IPS-NIHi7 (cell line): ENCODE results near the gene TNFRSF1A.
A peak's percentile ranks its signal among the peaks of the same experiment; 100 is the strongest.
"Not testable (repeated sequence)": the region's sequence is repeated elsewhere in the genome, so short reads cannot be mapped to it uniquely, and the experiment has no call there.

Experiments
- DNase-seq: peaks from one replicate; pipeline ENCODE4 v3.0.0; 2012; ENCODE audit warnings: mixed read lengths; ENCODE audit errors: extremely low spot score

Gene TNFRSF1A

DNA sequence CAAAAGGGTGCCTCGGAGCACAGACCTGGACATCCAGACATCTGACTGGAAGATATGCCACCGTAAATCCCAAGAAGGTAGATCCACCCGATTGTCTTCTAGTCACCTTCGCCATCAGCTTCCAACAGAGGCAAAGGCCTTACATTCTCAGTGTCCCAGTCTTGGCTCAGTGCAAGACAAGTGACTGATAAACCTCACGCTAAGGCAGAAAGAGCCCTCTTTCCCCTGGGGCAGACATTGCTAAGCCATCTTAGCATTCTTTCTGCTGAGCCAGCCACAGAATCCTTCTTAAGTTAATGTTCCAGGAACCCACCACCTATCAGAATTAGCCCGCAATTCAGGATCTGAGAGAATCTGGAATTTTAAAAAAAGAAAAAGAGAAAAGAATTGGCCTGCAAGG lies 35.7 kb downstream of the TNFRSF1A start:
- DNase-seq = no peak

DNA sequence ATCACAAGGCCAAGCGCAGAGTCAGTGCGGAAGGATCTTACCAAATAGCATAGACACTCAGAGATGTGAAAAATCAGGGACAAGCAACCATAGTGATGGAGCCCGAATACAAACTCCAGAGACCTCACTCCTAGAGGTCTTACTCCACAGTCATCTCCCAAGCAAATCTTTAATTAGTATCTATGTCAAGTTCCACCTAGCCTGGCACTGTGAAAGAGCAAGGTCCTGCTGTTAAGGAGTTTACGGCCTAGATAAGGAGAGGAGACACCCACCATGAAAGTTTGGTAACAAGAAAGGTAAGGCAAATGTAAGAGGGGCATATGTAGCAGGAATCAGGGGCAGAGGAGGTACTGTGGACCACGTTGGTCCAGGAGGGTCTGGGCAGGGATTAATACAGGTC lies 38.8 kb downstream of the TNFRSF1A start:
- no peak for DNase-seq

DNA sequence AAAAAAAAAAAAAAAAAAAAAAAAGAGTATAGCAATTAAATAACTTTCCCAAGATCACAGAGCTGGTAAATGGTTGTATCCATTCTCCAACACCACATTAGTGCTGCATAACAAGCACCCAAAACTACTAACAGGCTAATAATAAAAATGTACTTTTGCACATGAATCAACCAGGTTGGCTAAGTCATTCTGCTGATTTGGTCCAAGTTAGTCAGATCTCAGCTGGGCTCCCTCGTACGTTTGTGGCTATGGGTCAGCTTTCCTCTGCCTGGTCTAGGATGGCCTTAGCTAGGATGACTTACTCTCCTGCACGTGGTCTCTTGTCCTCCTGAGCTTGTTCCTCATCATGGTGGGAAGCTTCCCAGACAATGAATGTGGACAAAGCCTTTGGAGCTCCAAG lies 39.3 kb downstream of the TNFRSF1A start:
- DNase-seq = no peak

DNA sequence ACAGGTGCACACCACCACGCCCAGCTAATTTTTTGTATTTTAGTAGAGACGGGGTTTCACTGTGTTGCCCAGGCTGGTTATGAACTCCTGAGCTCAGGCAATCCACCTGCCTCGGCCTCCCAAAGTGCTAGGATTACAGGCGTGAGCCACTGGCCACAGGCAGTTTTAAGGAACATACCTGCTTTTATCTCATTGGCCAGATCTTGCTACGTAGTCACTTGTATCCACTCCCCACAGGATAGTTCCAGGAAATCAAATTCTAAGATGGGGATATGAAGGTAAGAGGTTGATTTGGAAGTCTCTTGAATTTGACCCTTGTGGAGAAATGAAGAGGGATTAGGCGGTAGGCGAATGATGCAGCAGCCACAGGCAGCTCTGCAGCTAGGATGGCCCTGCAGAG lies 40.2 kb downstream of the TNFRSF1A start:
- no peak for DNase-seq

DNA sequence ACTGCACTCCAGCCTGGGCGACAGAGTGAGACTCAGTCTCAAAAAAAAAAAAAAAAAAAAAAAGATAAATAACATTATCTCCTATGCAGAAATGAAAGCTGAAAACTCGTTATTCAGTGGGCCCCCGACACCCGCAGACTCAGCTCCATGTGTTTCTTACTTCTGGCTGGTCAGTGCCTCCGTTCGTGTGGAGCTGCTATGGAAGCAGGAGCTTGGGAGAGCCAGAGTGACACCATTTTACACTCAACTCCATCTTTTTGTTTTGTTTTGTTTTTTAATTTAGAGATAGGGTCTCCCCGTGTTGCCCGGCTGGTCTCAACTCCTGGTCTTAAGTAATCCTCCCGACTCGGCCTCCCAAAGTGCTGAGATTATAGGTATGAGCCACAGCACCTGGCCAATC lies 44.7 kb downstream of the TNFRSF1A start:
- DNase-seq = no peak

DNA sequence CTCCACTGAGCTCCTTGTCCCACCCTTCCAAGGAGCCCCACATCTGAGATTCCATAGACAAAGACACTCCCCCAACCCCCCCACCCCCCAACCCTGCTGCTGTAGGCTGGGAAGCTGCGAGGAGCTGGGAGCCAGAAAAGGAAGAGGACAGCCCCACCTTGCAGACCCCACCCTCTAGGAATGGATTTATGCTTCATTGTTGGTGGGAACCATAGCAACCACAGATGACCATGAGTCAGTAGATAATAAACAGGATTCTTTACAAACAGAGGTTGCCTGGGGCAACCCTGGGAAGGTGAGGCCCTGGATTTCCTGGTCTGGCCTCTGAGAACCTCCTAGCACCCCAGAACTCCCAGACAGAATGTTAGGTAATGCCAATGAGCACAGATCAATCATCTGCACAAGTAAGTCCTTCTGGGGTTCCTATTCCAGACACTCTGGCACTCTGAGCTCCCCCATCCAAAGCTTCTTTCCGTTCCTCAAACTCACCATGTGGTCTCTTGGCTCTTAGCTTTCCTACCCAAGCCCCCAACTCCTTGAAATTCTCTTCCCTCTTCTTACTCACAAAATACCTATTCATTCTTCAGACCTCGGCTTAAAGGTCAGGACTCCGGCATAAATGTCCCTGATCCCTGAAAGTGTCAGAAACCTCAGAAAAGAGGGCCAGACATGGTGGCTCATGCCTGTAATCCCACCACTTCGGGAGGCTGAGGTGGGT lies 46.6 kb downstream of the TNFRSF1A start:
- no peak for DNase-seq

DNA sequence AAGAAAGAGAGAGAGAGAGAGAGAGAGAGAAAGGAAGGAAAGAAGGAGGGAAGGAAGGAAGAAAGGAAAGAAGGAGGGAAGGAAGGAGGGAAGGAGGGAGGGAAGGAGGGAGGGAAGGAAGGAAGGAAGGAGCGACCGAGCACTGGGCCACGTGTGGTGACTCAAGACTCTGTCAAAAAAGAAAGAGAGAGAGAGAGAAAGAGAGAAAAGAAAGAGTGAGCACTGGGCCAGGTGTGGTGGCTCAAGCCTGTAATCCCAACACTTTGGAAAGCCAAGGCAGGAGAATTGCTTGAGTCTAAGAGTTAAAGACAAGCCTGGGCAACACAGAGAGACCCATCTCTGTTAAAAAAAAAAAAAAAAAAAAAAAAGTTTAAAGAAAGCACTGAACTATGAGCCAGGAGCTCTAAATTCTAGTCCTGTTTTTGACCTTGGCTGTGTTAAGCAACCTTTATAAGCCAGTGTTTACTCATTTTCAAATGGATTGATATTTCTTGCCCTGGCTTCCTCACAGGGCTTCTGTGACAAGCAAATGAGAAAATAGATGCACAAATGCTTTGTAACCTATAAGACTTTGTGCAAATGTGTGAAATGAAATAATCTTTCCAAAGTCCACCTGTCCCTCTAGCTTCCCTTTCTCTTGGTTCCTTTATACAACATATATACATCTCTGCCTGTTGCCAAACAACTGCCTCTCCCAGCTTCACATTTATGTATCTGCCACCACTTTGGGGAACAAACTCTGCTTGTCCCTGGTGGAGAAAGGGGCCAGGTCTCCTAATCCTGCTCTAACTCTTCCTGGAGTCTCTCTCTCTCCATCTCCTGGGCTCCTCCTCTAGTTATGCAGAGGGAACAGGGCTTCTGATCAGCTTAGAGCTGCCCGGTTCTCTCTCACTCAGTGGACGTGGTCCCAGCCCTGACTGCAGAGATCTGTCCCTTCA lies 47.5 kb downstream of the TNFRSF1A start:
- DNase-seq = no peak

DNA sequence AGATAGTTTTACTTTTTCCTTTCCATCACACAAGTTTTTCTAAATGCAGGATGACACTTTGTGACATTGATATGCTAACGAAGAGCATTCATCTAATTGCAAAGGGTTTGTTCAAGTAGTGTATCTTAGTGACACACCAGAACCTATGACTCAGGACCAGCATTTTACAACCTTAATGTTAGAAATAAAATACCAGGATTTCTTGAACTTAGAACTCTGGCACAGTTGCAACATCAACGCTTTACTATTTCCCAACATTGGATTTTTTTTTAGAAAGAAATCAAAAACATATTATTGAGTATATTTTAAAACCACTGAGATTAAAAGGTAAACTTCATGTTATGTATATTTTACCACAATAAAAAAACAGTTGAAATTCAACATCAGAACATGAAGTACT lies 49.3 kb downstream of the TNFRSF1A start:
- DNase-seq = no peak

DNA sequence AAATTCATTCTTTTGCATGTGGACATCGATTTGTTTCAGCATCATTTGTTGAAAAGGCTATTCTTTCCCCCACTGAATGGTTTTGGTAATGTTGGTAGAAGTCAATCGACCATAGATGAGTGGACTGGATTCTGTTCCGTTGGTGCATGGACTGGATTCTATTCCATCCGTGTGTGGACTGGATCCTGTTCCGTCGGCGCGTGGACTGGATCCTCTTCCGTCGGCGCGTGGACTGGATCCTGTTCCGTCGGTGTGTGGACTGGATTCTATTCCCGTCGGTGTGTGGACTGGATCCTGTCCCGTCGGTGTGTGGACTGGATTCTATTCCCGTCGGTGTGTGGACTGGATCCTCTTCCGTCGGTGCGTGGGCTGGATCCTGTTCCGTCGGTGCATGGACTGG lies 52.0 kb downstream of the TNFRSF1A start:
- DNase-seq = not testable (repeated sequence)

DNA sequence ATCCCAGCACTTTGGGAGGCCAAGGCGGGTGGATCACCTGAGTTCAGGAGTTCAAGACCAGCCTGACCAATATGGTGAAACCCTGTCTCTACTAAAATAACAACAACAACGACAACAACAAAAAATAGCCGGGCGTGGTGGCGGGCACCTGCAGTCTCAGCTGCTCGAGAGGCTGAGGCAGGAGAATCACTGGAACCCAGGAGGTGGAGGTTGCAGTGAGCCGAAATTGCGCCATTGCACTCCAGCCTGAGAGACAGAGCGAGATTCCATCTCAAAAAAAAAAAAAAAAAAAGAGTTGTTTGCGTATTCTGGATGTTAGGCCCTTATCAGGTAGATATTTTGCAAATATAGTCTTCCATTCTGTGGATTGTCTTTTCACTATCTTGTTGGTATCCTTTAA lies 52.8 kb downstream of the TNFRSF1A start:
- not testable (repeated sequence) for DNase-seq

DNA sequence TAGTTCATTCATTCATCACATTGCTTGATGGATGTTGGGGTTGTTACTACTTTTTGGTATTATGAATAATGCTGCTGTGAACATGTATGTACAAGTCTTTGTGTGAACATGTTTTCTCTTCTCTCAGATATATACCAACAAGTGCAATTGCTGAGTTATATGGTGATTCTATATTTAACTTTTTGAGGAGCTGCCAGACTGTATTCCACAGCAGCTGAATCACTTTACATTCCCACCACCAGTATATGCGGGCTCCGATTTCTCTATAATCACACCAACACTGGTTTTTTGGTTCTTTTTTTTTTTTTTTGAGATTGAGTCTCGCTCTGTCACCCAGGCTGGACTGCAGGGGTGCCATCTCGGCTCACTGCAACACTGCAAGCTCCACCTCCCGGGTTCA lies 53.6 kb downstream of the TNFRSF1A start:
- DNase-seq = no peak

DNA sequence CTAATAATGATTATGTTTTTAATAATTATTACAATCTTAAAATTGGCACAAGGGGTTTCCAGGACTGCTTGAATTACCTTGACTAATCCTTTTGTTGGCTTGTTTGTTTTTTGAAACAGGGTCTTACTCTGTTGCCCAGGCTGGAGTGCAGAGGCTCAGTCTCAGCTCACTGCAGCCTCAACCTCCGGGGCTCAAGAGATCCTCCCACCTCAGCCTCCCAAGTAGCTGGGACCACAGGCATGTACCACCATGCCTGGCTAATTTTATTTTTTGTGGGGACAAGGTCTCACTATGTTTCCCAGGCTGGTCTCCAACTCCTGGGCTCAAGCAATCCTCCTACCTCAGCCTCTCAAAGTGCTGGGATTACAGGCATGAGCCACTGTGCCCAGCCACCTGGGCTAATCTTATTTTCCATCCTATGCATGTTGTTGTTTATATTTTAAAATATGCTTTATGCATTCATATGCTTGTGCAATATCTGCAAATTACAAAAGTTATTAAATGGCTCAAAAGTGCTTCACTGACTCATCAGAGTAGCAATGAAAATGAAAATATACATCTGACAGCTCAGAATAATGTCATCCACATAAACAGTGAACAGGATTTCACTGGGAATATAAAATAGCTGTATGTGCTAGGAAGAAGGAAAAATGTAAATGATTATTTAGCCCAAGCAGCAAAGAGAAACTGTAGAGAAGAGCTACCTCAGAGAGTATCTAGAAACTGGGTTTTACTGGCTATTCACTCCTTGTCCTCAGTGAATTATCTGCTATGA lies 56.2 kb downstream of the TNFRSF1A start:
- no peak for DNase-seq

DNA sequence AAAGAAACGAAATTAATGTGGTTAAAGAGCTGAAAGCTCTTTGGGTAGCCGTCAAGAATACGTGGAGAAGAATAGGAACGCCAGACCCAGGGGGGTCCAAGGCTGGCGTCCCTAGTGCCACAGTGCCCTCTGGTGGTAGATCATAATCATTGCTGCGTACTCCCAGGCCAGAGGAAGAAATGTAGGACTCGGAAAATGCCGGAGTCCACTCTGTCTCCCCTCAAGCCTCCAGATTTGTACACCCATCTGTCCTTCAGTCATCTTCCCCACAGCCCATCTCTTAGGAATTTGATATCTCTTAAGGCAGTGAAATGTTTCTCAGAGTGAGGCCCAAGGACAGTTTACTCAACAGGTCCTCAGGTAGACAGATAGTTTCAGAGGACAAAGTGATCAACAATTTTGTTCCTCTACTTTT lies 56.8 kb downstream of the TNFRSF1A start:
- DNase-seq = peak; percentile 89

DNA sequence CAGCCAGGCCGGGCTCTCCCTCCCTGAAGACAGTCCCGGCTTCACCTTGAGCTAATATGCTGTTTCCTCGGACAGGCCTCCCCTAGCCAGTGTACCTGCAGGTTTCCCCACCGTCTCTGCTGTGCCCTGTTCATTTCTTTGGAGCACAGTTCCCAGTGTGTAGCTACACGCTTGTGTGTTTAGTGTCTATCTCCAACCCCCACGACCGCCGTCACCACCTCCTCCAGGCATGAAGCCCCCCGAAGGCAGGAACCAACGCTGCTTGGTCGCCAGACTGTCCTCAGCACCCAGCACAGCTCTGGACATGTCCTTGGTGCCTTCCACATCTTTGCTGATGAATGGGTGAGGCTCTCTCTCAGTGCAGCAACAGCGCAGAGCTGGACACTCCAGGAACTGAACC lies 57.6 kb downstream of the TNFRSF1A start:
- DNase-seq = peak; percentile 7

DNA sequence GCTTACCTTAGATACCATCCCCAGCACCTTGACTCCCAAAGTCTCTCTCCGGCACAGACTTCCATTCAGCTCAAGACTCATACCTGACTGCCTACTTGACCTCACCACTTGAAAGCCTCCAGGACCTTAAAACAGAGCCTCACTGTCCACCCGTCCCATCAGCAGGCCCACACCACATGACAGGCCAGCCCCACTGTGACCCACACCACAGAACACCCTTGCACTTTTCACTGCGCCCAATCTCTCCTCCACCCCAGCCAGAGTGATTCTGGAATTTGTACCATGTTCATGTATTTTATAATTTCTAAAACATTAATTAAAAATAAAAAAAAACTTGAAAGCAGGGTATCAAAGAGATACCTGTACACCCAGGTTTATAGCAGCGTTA lies 59.4 kb downstream of the TNFRSF1A start:
- no peak for DNase-seq

DNA sequence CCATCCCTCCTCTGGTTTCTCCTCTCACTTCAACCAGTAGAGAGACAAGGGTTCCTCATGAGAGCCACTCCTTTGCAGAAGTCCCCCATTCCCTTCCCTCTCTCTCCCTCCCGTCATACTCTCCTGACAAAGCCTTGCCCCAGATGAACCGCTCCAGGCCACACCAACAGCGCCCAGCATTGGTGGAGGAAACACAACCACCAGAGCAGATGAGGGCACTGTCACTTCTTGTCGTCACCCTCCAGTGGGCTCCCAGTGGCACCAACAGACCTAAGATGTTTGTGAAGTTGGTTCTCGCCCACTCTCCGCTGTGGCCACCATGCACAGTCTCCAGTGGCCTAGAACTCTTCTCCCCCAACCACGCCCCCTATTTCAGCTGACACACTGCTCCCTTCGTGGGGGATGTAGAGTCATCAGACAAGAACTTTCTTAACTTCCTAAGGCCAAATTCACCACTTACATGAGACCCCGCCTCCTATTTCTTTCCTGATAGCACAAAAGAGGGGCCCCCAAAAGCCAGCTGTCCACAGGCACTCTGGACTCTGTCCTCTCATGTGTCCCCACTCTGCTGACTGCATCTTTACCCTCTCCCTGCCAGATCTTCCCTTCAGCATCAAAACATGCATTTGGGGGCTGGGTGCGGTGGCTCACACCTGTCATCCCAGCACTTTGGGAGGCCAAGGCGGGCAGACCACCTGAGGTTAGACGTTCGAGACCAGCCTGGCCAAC lies 60.6 kb downstream of the TNFRSF1A start:
- no peak for DNase-seq

DNA sequence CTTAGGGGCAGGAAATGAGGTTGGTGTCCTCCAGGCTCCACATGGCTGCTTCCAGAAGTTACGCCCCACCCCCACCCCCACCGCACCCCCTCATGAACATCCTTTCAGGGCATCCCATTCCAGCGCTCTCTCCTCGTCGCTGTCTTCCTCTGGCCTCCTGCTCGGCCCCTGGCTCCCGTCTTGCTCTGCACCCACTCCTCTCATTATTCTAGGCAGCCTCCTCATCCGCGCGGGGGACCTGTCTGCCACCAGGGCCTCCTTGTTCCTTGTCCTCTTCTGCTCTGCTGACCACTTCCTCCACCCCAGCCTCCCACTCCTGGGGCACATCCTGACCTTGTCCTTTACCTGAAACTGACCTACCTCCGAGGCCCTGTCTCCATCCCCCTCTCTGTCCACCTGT lies 61.2 kb downstream of the TNFRSF1A start:
- no peak for DNase-seq

DNA sequence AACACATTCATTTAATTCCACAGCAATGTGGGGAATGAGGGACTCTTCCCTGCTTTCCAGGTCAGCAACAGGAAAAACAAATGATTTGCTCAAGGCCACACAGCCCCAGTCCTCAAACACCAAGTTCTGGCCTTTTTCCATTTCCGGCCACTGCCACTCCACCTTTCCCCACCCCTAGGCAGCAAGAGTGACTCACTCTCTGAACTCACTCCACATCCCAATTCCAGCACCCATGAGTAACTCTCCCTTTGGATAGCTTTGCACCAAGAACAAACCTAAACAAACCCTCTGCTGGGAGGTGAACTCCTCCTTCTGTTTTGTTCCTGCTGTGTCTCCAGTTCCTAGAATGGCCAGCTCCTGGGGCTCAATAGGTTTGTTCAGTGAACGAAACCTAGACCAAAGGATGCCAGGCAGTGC lies 61.8 kb downstream of the TNFRSF1A start:
- no peak for DNase-seq

DNA sequence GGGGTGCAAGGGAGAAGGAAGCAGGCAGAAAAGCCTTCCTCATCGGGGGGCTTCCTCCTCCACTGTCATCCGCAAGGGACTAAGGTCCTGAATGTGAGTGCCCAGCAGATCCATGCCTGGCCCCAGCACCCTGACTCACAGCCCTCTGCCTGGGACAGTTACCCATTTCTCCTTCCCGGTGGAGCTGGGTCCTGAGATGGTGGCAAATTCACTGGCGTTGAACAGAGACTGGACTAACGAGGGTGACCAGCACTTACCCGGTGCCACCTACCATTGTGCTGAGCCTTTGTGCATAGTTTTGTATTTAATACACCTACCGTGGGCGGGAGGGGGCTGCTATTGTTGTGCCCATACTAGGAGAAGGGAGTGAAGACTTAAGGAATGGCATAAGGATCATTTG lies 62.2 kb downstream of the TNFRSF1A start:
- no peak for DNase-seq

DNA sequence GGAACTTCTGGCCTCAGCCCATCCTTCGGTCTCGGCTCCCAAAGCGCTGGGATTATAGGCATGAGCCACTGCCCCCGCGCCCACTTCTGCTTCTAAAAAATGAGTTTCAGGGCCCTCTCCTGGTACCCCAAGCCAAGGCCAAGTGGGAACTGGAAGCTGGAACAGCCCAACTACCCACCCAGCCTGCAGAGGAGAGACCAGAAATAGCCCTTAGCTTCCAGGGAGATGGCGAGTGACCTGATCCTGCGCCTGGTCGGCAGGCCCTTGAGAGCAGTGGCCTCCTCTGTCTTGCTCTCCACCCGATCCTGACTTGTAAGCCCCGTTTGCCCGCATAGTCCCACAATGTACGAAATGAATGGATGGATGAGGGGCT lies 62.6 kb downstream of the TNFRSF1A start:
- DNase-seq = no peak
